Erythroblast (primary cell): ENCODE data around the gene AIPL1.

Experiments
- GATA1 ChIP-seq: IDR thresholded peaks from 2 replicates; pipeline ENCODE4 v1.6.1; 2011; ENCODE audit warnings: low read depth, mild to moderate bottlenecking, control low read depth, low read length, moderate library complexity
- POLR2A ChIP-seq: IDR thresholded peaks from 2 replicates; pipeline ENCODE4 v1.6.1; 2011; ENCODE audit warnings: mild to moderate bottlenecking, low read length

- TF ChIP-seq POLR2A: no peak
- TF ChIP-seq GATA1: no peak
Observed at GRCh38 chr17:6449307-6449706, 14.4 kb upstream of the AIPL1 start.
